ENCODE measurements around the gene TPPP.
"Not testable (repeated sequence)": the region's sequence is repeated elsewhere in the genome, so short reads cannot be mapped to it uniquely, and the experiment has no call there.

GRCh38 chr5:727087-727486 is 33.9 kb upstream of the TPPP start:
- TF ChIP-seq CTCF, POLR2A, POLR2AphosphoS5 (IDR thresholded peaks at IDR 0.05): not testable (repeated sequence)
